SK-N-MC (cell line): ENCODE results near the gene PLXNA4.

Experiments
- DNase-seq: peaks from one replicate; pipeline ENCODE4 v3.0.0-alpha.2; 2011; ENCODE audit warnings: low read depth, low spot score
- H3K27ac ChIP-seq: fragments of 200-600 bp; sonication (generic); 2 replicates; pipeline ENCODE4 v1.5.1; 2016; ENCODE audit warnings: mixed run types
- H3K36me3 ChIP-seq: fragments of 200-600 bp; sonication (generic); 2 replicates; pipeline ENCODE4 v1.6.1; 2017; ENCODE audit warnings: antibody characterized with exemption, low read length, mixed read lengths; ENCODE audit not compliant: insufficient read depth
- H3K4me3 ChIP-seq: fragments of 200-600 bp; sonication (generic); 2 replicates; pipeline ENCODE4 v1.5.1; 2016
- H3K9ac ChIP-seq: fragments of 200-600 bp; sonication (generic); 2 replicates; pipeline ENCODE4 v1.8.0; 2017; ENCODE audit warnings: mixed run types, mixed read lengths; ENCODE audit not compliant: insufficient read length
- H3K9me3 ChIP-seq: fragments of 200-600 bp; sonication (generic); 2 replicates; pipeline ENCODE4 v1.6.1; 2017; ENCODE audit warnings: low read depth, mild to moderate bottlenecking, antibody characterized with exemption, low read length, moderate library complexity, mixed read lengths
- EZH2 ChIP-seq: fragments of 200-600 bp; sonication (generic); IDR thresholded peaks from one replicate; pipeline ENCODE4 v1.6.1; 2017; ENCODE audit warnings: antibody characterized with exemption
- FOXP2 ChIP-seq: optimal IDR thresholded peaks from 2 replicates; pipeline ENCODE3; 2011; ENCODE audit warnings: mild to moderate bottlenecking, moderate library complexity; ENCODE audit not compliant: insufficient read depth; ENCODE audit errors: extremely low read length, control extremely low read depth
- POLR2AphosphoS5 ChIP-seq: IDR thresholded peaks from 2 replicates; pipeline ENCODE4 v1.6.1; 2012; ENCODE audit warnings: mild to moderate bottlenecking, low read depth, low read length, borderline replicate concordance

The PLXNA4 gene

DNA sequence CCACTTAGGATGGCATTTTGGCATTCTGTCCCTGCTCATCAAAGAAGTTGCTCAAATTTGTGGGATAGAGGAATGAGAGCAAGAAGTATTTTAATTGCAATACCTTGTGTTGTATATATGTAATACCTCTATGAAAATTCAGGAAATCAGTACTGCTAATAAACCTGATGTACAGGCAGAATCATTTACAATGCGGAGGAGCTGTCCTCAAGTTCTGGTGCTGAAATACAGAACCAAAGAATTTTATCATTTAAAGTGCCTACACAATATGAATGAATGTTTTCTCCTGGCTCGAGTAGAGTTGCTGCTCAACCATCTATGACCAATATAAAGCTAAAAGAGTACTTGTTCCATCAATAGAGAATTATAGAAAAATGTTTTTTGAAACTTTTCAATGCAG lies 305.8 kb downstream of the PLXNA4 start:
- Histone ChIP-seq H3K9me3 (no peaks in the 10 kb centered on the region), H3K9ac (no peak overlapping the region), H3K36me3 (no peaks in the 10 kb centered on the region), H3K27ac (no peak overlapping the region), H3K4me3 (no peak overlapping the region)
- no peak for DNase-seq
- TF ChIP-seq POLR2AphosphoS5 (no peak), EZH2 (no peak), FOXP2 (no peak)

DNA sequence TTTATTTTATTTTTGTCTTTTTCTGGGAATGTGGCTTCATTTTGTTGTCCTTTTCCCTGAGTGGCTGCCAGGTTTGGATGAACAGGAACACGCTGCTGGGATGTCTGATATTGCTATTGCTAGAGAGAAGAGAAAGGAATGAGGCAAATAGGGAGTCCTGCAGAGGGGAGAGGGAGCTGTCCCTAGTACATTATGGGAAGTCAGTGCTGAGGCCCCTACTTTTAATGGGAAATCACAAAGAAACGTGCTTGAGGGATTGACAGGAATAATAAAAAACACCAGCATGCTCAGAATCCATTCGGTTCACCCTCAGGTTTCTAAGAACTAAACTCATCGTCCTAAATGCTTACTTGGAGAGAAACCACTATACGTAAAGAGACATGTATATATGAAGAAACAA lies 306.6 kb downstream of the PLXNA4 start:
- no peak overlapping the region for H3K4me3 ChIP-seq
- H3K27ac ChIP-seq: no peak overlapping the region
- TF ChIP-seq POLR2AphosphoS5: no peak
- no peak for TF ChIP-seq EZH2
- no peak for TF ChIP-seq FOXP2
- H3K9ac ChIP-seq: no peak overlapping the region
- H3K9me3 ChIP-seq: no peaks in the 10 kb centered on the region
- H3K36me3 ChIP-seq: no peaks in the 10 kb centered on the region
- no peak for DNase-seq

DNA sequence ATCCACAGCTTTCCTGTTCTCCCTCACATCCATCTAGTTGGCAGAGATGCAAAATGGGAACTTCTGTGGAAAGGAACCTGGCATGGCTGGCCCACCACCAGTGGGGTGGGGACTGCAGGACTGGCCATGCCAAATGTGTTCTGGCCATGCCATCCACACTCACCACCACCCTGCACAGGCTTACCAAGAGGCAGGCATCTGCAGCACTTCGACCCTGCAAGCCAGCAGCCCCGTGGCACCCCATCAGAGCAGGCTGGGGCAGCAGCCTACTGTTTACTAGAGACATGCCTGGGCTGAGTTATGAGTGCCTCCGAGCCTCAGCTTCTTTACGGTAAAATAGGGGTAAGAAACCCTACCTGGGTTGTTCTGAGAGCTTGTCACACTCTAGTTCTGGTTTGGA lies 313.1 kb downstream of the PLXNA4 start:
- Histone ChIP-seq H3K9me3 (no peaks in the 10 kb centered on the region), H3K9ac (no peak overlapping the region), H3K4me3 (no peak overlapping the region), H3K27ac (no peak overlapping the region), H3K36me3 (no peaks in the 10 kb centered on the region)
- DNase-seq: no peak
- no peak for TF ChIP-seq EZH2
- no peak for TF ChIP-seq FOXP2
- no peak for TF ChIP-seq POLR2AphosphoS5

DNA sequence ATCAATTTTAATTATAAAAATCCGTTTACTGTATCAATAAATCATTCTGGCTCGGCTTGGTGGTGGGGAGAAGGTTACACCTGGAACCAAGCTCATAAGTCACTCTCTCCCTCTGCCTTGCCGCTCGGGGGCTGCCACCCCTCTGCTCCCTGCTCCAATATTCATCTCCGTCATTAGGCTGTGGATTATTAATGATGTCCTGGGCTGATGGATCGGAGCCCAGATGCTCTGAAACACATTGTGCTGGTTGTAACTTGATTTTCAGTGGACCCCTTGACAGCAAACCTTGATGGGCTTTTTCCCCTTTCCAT lies 314.2 kb downstream of the PLXNA4 start:
- Histone ChIP-seq H3K4me3 (no peak overlapping the region), H3K9ac (no peak overlapping the region), H3K9me3 (no peaks in the 10 kb centered on the region), H3K36me3 (no peaks in the 10 kb centered on the region), H3K27ac (no peak overlapping the region)
- DNase-seq: no peak
- TF ChIP-seq POLR2AphosphoS5: no peak
- no peak for TF ChIP-seq EZH2
- TF ChIP-seq FOXP2: no peak

DNA sequence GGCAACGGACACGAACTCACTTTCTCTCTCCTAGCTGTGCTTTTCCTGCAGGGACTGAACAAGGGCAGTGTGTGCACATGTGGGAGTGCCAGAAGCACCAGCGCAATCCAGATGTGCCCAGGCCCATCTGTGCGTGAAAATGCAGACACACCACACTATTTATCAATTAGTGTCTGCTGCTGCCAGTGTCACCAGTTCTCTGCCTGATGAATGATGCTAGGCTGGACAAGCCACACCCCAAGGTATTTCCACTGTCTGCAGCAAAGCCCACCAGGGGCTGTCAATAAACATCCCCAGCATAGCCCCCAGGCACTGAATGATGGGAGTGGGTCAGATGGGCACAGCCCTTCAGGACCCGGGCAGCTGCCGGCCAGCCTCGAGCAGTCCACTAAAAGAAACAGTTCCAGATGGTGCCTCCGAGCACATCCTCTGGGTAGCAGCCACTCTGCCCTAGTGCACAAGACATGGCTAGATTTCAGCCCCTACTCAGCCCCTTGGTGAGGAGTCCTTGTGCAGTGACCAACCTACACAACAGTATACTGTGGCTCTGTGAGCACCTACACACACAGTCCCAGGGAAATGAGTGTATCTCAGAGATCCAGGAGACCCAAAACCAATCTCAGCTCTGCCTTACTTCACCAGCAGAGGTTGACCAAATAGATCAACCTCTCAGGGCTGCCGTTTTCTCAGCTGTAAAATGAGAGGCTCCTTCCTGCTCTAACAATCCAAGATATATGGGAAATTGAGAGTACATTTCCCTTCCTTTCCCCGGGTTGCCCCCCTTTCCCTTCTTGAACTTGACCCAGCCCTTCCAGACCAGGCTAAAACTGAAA lies 314.7 kb downstream of the PLXNA4 start:
- TF ChIP-seq FOXP2 (no peak), POLR2AphosphoS5 (no peak), EZH2 (no peak)
- Histone ChIP-seq H3K4me3 (no peak overlapping the region), H3K27ac (no peak overlapping the region), H3K9me3 (no peaks in the 10 kb centered on the region), H3K36me3 (no peaks in the 10 kb centered on the region), H3K9ac (no peak overlapping the region)
- DNase-seq: no peak

DNA sequence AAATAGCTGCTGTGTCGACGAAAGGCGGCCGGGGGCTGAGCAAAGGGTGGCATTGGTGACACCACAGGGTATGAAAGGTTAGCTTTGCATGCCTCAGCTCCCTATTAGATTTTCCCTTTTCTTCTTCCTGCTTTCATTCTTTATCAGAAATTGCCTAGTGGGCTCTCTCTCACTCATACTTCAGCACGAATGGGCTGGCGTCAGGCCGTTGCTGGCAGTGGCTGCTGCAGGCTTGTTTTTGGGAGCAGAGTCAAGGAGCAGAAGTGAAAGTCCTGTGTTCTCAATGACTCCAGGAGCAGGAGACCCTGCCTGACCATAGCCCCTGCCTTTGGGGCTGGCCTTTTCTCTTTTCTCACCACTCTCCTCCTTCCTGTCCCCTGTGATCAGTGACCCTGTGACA lies 318.0 kb downstream of the PLXNA4 start:
- DNase-seq: no peak
- Histone ChIP-seq H3K4me3 (no peak overlapping the region), H3K36me3 (no peaks in the 10 kb centered on the region), H3K9me3 (no peaks in the 10 kb centered on the region), H3K27ac (no peak overlapping the region), H3K9ac (no peak overlapping the region)
- TF ChIP-seq EZH2: no peak
- TF ChIP-seq POLR2AphosphoS5: no peak
- no peak for TF ChIP-seq FOXP2

DNA sequence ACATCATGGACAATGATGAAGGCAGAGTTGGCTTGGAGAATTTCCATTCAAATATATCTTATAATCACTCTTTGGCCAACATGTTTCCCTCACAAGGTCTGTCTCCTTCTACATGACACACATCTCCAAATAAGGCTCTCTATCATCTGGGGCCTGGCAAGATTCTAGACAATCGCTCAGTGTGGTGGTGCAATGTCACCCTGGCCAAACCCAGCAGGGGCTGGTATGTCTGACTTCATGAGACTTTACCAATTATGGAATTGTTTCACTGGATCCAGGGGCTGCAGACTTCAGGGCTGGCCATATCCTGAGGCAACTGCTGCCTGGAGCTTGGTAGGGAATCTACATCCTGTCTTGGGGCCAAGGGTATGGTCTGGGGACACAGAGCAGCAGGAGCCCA lies 319.0 kb downstream of the PLXNA4 start:
- no peaks in the 10 kb centered on the region for H3K36me3 ChIP-seq
- no peak overlapping the region for H3K4me3 ChIP-seq
- no peak overlapping the region for H3K9ac ChIP-seq
- DNase-seq: no peak
- TF ChIP-seq FOXP2 (no peak), EZH2 (no peak), POLR2AphosphoS5 (no peak)
- H3K9me3 ChIP-seq: no peaks in the 10 kb centered on the region
- H3K27ac ChIP-seq: no peak overlapping the region

DNA sequence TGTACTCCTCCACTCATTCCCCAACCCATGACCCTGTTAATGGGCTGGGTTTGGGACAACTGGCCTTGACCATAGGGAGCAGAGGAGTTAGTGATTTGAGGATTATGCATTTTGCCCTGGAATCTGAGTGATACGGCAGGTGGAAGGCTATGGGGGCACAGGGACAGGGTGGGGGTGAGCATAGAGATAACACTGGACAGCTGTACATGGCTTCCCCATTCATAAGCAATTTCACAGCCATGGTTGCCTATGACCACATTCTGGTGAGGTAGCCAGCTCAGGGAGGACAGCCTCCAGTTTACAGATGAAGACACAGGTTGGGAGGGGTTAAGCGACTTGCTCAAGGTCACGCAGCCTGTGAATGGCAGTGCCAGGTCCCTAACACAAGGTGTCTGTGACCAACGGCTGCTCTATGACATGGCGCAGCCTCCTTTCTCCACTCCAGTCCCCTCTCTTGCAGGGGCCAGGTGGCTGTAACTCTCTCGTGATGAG lies 319.5 kb downstream of the PLXNA4 start:
- DNase-seq: no peak
- no peak overlapping the region for H3K9ac ChIP-seq
- H3K9me3 ChIP-seq: no peaks in the 10 kb centered on the region
- TF ChIP-seq FOXP2 (no peak), POLR2AphosphoS5 (no peak), EZH2 (no peak)
- H3K36me3 ChIP-seq: no peaks in the 10 kb centered on the region
- H3K4me3 ChIP-seq: no peak overlapping the region
- no peak overlapping the region for H3K27ac ChIP-seq

DNA sequence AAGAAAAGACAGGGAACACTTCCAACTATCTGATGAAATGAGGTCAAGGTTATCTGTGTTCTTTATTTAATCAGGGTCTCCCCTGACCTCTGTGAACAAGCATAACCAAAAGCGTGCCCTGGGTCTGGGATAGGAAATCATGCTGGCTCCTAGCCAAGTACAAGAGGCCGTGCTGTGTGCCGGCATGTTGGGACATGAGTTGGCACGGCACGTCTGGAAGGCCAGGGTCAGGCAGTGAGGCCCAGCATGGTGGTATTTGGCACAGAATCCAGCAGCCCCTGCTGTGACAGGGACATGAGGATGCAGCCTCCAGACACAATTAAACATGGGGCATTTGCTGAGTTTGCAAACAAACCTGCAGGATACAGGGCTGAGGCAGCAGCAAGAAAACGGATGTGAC lies 320.4 kb downstream of the PLXNA4 start:
- no peak overlapping the region for H3K27ac ChIP-seq
- H3K4me3 ChIP-seq: no peak overlapping the region
- H3K9me3 ChIP-seq: no peaks in the 10 kb centered on the region
- no peak for DNase-seq
- no peak overlapping the region for H3K9ac ChIP-seq
- no peaks in the 10 kb centered on the region for H3K36me3 ChIP-seq
- no peak for TF ChIP-seq EZH2
- TF ChIP-seq POLR2AphosphoS5: no peak
- no peak for TF ChIP-seq FOXP2
